COLO668 (cell line): ENCODE data around the gene SMR3A.

Source experiments
- DNase-seq: peaks from one replicate; lab custom pipeline; 2025; ENCODE audit not compliant: unreplicated experiment; lab: John Stamatoyannopoulos, UW

SMR3A gene

DNA sequence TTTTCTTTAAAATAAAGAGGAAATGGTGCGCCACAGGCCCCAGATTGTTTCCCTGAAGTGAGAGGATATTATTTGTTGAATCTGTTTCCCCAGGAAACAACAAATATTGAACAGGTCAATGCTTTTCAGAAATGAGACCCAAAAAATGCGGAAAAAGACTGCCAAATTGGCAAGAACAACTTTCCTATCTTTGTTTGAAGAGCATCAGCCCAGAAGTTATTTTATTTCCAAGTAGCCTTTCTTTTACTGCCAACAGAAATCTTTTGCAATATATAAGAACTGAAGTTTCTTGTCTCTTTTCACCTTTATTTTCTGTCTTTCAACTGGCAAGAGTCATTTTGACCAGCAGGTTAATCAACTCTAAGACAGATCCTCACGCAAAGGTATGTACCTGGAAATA is at the start of gene SMR3A:
SMR3A (plus strand) TSS at position 301 of the 400 bp plus-strand sequence. CDS start 1,356 bp downstream, outside the sequence.
- DNase-seq: no peak

DNA sequence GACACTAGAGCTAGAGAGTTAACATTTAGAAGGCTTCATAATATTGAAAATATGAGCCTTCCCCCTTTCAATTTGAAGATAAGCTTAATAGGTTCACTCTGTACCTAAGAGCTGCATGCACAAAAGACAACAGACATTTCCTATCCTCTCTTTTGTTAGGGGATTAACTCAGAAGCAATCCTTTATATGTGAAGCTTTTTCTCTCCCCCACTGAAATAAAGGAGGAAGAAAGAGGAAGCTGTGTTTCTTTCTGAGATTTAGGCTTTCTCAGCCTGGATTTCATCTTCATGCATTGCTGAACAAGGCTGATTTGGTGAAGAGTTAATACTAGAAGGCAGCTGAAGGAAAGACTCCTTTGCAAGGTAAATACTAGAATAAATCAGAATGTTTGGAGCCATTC is 46.8 kb upstream of the SMR3A start:
- DNase-seq: no peak

DNA sequence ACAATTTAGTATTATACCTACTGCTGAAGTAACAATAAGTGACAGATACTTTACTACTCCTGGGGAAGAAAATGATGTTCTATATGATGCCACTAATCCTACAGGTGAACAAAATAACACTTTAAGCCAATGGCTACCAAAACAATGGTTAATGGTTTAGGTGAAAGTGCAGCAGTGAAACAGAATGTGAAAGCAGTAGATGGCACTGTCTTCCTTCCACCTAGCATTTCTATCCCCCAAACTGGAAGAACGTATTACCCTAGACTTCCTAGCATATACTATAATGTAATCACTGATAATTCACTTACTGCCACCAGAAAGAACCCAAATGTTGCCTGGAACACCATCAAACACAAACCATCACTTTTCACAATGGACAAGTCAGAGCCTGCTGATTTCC is 44.6 kb upstream of the SMR3A start:
- DNase-seq: no peak

DNA sequence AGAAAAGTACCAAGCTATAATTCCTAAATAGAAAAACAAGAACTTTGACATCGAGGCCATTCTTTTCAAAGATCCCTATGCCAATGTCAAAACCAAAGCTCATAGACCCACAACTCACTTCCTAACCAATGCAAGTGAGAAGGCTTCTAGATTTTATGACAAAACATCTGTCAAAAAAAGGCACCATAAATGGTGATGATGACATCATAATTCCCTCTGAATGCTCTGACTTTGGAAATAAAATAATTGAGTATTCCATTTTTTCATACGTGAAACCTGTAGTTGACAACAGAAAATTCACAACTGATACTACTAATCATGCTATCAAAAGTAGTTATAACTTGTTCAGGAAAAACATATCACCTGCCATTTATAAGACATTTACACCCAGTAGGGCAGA is 34.5 kb upstream of the SMR3A start:
- no peak for DNase-seq

GRCh38 chr4:70334681-70335080 is 25.9 kb upstream of the SMR3A start, which contains the start of gene CABS1:
Gene CABS1 (plus strand): TSS chr4:70334981. CDS start chr4:70335040, 59 bp downstream.
- DNase-seq: no peak

GRCh38 chr4:70336043-70336442 is 24.5 kb upstream of the SMR3A start:
- DNase-seq: no peak

- no peak for DNase-seq
These were observed 22.6 kb upstream of the SMR3A start for GRCh38 chr4:70337886-70338420.

- DNase-seq: no peak
These were observed 4.4 kb upstream of the SMR3A start for GRCh38 chr4:70356185-70356584.

DNA sequence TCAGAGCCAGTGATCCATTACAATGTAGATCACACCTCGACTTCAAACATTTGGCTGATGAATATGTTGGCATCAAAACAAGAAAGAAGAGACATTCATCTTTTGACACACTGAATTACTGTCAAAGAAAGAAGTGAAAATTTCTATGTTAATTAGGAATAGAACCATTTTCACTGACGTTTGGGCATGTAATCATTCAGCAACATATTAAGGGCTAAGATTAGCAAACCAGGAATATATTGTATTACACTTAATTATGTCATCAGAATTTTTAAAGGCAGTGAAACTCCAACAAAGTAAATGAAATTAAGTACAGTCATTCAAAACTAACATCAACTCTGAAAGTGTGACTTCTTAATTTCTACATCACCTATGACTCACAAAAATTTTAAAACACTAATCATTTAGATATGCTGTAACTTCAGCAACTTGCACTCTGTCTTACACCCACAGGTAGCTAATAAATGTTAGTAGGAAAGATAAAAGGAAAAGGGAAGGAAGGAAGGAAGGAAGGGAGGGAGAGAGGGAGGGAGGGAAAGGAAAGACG is 1.4 kb upstream of the SMR3A start:
- DNase-seq: no peak

GRCh38 chr4:70364002-70364401 is 3.4 kb downstream of the SMR3A start:
- no peak for DNase-seq

GRCh38 chr4:70365479-70365878 is 4.9 kb downstream of the SMR3A start:
- peak; percentile 11 for DNase-seq

- DNase-seq: no peak
These were observed 7.3 kb downstream of the SMR3A start for GRCh38 chr4:70367813-70368212.

DNA sequence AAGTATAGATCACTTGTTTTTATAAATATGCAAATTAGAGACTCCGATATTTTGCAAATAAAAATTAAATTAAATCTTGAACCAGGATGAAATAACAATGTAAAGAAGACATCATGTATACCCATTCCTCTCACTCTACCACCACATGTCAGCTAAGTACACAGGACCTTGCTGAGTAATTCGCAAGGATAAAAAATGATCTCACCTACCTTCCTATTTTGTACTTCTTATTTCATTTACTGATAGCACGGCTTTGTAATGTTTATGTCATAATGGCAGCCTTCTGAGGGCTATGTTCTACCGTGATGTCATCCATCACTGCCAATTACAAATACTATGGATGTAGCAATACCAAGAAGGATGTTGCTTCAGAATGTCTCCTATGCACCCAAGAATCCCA is 11.4 kb downstream of the SMR3A start:
- DNase-seq: no peak

DNA sequence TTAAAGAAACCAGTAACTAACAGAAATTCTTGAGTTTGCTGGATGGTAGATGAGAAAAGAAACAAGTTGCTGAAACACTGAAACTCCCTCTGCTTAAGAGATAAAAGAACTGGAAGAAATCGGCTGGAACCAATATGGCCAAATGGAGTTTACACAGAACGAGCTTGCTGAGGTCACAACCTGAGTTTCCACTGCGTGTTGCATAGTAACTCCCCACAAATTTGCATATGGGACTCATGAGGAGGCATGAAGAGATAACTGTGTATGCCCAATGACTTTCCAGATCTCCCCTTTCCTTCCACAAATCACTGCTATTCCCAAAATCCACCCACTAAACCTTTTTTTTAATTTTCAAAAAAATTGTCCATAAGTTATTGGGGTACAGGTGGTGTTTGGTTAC is 12.2 kb downstream of the SMR3A start:
- DNase-seq: no peak

- no peak for DNase-seq
These were observed 20.0 kb downstream of the SMR3A start for GRCh38 chr4:70380578-70380977.

DNA sequence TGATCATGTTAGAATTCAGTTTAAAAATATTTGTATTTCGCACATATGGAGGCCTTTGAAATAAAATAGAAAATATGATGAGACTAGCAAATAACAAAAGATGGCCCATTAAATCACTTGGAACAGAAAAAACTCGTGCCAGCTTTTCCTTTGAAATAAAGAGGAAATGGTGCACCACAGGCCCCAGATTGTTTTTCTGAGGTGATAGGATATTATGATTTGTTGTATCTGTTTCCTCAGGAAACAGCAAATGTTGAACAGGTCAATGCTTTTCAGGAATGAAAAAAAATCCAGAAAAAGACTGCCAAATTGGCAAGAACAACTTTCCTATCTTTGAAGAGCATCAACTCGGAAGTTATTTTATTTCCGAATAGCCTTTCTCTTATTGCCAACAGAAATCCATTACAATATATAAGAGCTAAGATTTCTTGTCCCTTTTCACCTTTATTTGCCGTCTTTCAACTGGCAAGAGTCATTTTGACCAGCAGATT is 22.2 kb downstream of the SMR3A start, which contains the start of gene SMR3B:
SMR3B (plus strand) TSS at position 441 of the 491 bp plus-strand sequence. CDS start 1,380 bp downstream, outside the sequence.
- no peak for DNase-seq

DNA sequence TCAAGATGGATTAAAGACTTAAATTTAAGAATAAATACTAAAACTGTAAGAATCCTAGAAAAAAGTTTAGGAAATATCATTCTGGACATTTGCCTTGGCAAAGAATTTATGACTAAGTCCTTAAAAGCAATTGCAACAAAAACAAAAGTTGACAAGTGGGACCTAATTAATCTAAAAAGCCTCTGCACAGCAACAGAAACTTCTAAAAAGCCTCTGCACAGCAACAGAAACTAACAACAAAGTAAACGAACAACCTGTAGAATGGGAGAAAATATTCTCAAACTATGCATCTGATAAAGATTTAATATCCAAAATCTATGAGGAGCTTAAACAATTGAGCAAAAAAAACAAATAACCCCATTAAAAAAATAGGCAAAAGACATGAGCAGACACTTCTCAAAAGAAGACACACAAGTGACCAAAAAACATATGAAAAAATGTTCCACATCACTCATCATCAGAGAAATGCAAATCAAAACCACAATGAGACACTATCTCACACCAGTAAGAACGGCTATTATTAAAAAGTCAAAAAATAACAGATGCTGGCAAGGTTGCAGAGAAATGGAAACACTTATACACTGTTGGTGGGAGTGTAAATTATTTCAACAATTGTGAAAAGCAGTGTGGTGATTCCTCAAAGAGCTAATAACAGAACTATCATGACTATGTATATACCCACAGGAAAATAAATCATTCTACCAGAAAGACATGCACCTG is 31.7 kb downstream of the SMR3A start:
- DNase-seq: no peak

DNA sequence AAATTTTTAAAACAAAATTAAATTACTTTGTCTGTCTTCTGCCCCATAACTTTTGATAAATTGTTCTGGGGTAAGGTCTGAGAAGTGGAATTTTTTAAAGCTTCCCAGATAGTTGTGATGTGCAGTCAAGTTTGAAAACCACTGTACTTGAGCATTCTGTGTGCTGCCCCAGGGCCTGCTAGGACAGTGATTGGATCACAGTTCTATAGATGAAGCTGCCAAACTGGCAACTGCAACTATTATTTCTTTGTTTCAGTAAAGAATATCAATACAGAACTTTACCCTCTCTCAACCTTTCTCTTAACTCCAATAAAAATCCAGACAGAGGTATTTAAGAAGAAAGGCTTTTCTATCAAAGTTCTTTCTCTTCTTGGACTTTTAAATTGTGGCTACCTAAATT is 37.0 kb downstream of the SMR3A start, which contains the start of gene OPRPN:
OPRPN (plus strand) TSS at position 361 of the 400 bp plus-strand sequence. CDS start 1,346 bp downstream, outside the sequence.
- DNase-seq: no peak

GRCh38 chr4:70399319-70399718 is 38.8 kb downstream of the SMR3A start:
- no peak for DNase-seq

DNA sequence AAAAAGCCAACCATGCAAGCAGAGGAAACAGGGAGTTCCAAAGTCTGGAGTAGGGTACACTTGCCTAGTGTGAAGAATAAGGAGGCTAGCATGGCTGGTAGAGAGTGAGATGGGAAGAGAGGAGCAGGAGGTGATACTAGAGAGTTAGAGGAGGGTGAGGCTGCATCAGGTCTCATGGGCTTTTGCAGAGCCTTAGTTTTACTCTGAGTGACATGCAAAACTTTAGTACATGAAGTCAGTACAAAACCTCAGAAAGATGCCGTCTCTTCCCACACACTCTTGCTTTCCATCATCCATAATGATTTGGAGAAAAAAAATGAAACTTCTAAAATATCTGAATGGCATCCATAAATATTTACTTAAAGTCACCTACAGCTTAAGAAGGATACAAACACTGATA is 42.2 kb downstream of the SMR3A start:
- no peak for DNase-seq

DNA sequence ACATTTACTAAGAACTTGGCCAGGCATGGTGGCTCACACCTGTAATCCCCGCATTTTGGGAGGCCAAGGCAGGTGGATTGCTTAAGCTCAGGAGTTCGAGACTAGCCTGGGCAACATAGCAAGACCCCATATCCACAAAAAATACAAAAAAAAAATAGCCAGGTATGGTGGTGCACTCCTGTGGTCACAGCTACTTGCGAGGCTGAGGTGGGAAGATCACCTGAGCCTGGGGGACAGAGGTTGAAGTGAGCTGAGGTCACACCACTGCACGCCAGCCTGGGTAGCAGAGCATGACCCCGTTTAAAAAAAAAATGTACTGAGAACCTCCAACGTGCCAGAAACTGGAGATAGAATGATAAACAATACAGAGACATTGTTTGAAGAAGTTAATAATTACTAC is 45.2 kb downstream of the SMR3A start:
- no peak for DNase-seq
